ENCODE measurements around the gene RETN. TPM values are rescaled to one million over a fixed set of nuclear protein-coding genes. Genes with fewer than 3 reads are reported as not detected.

RETN gene
- total RNA-seq, 1 experiment from 2014 or later, result not detected

DNA sequence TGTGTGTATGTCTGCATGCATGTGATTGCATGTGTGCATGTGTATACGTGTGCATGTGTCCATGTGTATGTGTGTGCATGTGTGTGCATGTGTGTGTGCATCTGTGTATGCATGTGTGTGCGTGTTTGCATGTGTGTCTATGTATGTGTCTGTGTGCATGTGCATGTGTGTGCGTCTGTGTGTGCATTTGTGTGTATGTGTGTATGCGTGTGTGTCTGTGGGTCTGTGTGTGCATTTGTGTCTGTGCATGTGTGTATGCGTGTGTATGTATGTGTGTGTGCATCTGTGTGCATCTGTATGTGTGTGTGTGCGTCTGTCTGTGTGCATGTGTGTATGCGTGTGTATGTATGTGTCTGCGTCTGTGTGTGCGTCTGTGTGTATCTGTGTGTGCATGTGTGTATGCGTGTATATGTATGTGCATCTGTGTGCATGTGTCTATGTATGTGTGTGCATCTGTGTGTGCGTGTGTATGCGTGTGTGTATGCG, 28.9 kb upstream of the RETN start:
- H3K27me3 ChIP-seq (ENCODE audit: control insufficient read depth, insufficient read depth, low read length), result no peaks in the 10 kb centered on the region
- no peak for ATAC-seq
- ChIA-PET POLR2A (interaction anchor here (0.6 kb wide), 1 partner anchor 17 kb away, joined by 3 read pairs; no protein-coding TSS in a partner anchor), CTCF (no interaction called here)
- H3K9me3 ChIP-seq (ENCODE audit: control insufficient read depth, insufficient read depth, low read depth, low read length), result no peaks in the 10 kb centered on the region
- no peak overlapping the region for H3K4me3 ChIP-seq (ENCODE audit: low read depth in 2 of 2, low read length in 2 of 2)
- no peak for DNase-seq (ENCODE audit: low read depth, low spot score)
- intact Hi-C loops (cut with micrococcal nuclease; ENCODE audit: unreplicated experiment) (no loop called here), in situ Hi-C loops (cut with HindIII; ENCODE audit: low pct_unique_long_range_greater_than_20kb, low sequenced_read_pairs) (no loop called here)
- TF ChIP-seq, protein P1, sequence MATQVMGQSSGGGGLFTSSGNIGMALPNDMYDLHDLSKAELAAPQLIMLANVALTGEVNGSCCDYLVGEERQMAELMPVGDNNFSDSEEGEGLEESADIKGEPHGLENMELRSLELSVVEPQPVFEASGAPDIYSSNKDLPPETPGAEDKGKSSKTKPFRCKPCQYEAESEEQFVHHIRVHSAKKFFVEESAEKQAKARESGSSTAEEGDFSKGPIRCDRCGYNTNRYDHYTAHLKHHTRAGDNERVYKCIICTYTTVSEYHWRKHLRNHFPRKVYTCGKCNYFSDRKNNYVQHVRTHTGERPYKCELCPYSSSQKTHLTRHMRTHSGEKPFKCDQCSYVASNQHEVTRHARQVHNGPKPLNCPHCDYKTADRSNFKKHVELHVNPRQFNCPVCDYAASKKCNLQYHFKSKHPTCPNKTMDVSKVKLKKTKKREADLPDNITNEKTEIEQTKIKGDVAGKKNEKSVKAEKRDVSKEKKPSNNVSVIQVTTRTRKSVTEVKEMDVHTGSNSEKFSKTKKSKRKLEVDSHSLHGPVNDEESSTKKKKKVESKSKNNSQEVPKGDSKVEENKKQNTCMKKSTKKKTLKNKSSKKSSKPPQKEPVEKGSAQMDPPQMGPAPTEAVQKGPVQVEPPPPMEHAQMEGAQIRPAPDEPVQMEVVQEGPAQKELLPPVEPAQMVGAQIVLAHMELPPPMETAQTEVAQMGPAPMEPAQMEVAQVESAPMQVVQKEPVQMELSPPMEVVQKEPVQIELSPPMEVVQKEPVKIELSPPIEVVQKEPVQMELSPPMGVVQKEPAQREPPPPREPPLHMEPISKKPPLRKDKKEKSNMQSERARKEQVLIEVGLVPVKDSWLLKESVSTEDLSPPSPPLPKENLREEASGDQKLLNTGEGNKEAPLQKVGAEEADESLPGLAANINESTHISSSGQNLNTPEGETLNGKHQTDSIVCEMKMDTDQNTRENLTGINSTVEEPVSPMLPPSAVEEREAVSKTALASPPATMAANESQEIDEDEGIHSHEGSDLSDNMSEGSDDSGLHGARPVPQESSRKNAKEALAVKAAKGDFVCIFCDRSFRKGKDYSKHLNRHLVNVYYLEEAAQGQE (IDR thresholded peaks at IDR 0.05; ENCODE audit: insufficient read depth in 1 of 2, low read depth in 2 of 2, low read length in 1 of 2), result no peak
- TF ChIP-seq, protein P2, sequence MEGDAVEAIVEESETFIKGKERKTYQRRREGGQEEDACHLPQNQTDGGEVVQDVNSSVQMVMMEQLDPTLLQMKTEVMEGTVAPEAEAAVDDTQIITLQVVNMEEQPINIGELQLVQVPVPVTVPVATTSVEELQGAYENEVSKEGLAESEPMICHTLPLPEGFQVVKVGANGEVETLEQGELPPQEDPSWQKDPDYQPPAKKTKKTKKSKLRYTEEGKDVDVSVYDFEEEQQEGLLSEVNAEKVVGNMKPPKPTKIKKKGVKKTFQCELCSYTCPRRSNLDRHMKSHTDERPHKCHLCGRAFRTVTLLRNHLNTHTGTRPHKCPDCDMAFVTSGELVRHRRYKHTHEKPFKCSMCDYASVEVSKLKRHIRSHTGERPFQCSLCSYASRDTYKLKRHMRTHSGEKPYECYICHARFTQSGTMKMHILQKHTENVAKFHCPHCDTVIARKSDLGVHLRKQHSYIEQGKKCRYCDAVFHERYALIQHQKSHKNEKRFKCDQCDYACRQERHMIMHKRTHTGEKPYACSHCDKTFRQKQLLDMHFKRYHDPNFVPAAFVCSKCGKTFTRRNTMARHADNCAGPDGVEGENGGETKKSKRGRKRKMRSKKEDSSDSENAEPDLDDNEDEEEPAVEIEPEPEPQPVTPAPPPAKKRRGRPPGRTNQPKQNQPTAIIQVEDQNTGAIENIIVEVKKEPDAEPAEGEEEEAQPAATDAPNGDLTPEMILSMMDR (IDR thresholded peaks at IDR 0.05), result no peak
- TF ChIP-seq TCF7L2 (IDR thresholded peaks at IDR 0.05; ENCODE audit: low read depth, low read length), result no peak
- no peak for TF ChIP-seq POLR2AphosphoS5 (IDR thresholded peaks at IDR 0.05; ENCODE audit: low read depth, low read length)
- TF ChIP-seq SIN3A (IDR thresholded peaks at IDR 0.05; ENCODE audit: borderline replicate concordance, insufficient read depth, low read depth, low read length), result no peak
- no peaks in the 10 kb centered on the region; the same call in 1 of the 2 replicates for H3K4me1 ChIP-seq (ENCODE audit: control insufficient read depth, insufficient read depth, low read length)
- no TSS peak for BruUV-seq (replicated peaks)
- no peak overlapping the region for H3K27ac ChIP-seq (ENCODE audit: low read length)
- H3K36me3 ChIP-seq (ENCODE audit: control insufficient read depth, insufficient read depth, low read length), result no peaks in the 10 kb centered on the region

DNA sequence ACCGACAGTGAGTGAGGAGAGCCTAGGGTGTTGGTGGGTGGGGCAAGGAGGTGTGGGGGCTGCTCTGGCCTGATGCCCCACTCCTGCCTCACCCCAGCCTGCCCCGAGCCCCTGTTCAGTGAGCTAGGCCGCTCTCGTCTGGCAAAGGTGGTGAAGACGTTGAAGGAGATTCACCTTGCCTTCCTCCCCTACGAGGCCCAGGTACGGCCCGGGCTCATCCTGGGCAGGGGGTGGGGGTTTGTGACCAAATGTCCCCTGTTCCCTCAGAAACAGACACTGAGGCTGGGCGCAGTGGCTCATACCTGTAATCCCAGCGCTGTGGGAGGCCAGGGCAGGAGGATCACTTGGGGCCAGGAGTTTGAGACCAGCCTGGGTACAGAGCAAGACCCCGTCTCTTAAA, 28.0 kb upstream of the RETN start:
- Histone ChIP-seq H3K27me3 (ENCODE audit: control insufficient read depth, insufficient read depth, low read length) (no peaks in the 10 kb centered on the region), H3K4me1 (ENCODE audit: control insufficient read depth, insufficient read depth, low read length) (no peaks in the 10 kb centered on the region; the same call in 1 of the 2 replicates), H3K9me3 (ENCODE audit: control insufficient read depth, insufficient read depth, low read depth, low read length) (no peaks in the 10 kb centered on the region), H3K27ac (ENCODE audit: low read length) (no peak overlapping the region), H3K36me3 (ENCODE audit: control insufficient read depth, insufficient read depth, low read length) (no peaks in the 10 kb centered on the region), H3K4me3 (ENCODE audit: low read depth in 2 of 2, low read length in 2 of 2) (no peak overlapping the region)
- DNase-seq (ENCODE audit: low read depth, low spot score) (no peak), ATAC-seq (no peak)
- TF ChIP-seq, protein P2 (IDR thresholded peaks at IDR 0.05), result no peak
- TF ChIP-seq, protein P1 (IDR thresholded peaks at IDR 0.05; ENCODE audit: insufficient read depth in 1 of 2, low read depth in 2 of 2, low read length in 1 of 2), result no peak
- no peak for TF ChIP-seq SIN3A (IDR thresholded peaks at IDR 0.05; ENCODE audit: borderline replicate concordance, insufficient read depth, low read depth, low read length)
- no peak for TF ChIP-seq TCF7L2 (IDR thresholded peaks at IDR 0.05; ENCODE audit: low read depth, low read length)
- no peak for TF ChIP-seq POLR2AphosphoS5 (IDR thresholded peaks at IDR 0.05; ENCODE audit: low read depth, low read length)
- BruUV-seq (replicated peaks), result no TSS peak
- POLR2A ChIA-PET, result no interaction called here
- intact Hi-C loops (cut with micrococcal nuclease; ENCODE audit: unreplicated experiment), result no loop called here
- CTCF ChIA-PET, result interaction anchor here (0.7 kb wide), 1 partner anchor 73 kb away, joined by 3 read pairs; no protein-coding TSS in a partner anchor
- in situ Hi-C loops (cut with HindIII; ENCODE audit: low pct_unique_long_range_greater_than_20kb, low sequenced_read_pairs), result no loop called here
